ENCODE data around the gene NOBOX.
"Not testable (repeated sequence)": the region's sequence is repeated elsewhere in the genome, so short reads cannot be mapped to it uniquely, and the experiment has no call there.

The NOBOX gene

GRCh38 chr7:144391014-144391413 lies 12.5 kb downstream of the NOBOX start:
- DNase-seq, result no peak

DNA sequence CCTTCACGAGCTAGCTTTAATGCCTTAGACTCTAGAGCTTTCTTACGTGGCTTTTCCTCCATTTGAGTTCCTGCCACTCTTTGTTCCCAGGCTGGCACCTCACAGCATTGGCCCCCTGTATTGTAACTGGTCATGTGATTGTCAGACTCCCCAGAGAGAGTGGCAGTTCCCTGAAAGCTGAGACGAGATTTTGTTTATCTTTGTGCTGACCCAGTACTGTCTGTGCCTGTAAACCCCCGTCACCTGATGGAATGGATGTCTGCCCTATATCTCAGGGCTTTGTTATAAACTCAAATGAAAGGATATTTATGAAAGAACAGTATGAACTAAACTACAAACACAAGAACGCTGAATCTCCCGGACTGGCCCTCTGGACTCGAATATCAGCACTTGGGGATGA lies 13.0 kb downstream of the NOBOX start:
- no peak for DNase-seq

DNA sequence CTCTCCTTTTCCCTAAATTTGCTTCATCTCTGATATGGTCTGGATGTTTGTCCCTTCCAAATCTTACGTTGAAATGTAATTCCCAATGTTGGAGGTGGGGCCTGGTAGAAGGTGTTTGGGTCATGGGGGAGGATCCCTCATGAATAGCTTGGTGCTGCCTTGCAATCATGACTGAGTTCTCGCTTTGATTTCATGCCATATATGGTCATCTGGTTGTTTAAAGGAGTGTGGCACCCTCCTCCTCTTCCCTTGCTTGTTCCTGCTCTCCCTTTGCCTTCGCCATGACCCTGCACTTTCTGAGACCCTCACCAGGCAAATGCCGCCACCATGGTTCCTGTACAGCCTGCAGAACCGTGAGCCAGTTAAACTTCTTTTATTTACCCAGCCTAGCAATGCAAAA lies 14.5 kb downstream of the NOBOX start:
- DNase-seq, result no peak

- DNase-seq, result no peak
Observed at GRCh38 chr7:144386741-144387140, 16.8 kb downstream of the NOBOX start.

GRCh38 chr7:144384555-144385245 lies 18.8 kb downstream of the NOBOX start:
- no peak for DNase-seq

DNA sequence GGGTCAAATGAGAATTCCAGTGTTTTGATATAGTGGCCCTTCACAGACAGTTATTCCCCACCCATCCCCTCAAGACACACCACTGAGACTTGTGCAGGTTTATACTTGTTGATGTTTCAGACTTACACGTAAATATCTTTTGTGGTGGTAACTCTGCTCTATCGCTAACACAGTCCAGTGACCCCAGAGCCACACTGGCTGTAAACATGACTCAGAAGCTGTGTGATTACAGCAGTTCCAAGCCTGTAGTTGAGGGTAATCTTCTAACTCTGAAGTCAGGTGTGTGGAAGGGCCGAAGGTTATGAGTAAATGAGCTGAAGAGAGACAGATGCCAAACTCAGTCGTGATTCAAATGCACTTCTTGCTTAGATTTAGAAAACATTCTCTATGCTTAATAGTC lies 19.4 kb downstream of the NOBOX start:
- DNase-seq, result no peak

GRCh38 chr7:144379776-144380384 lies 23.6 kb downstream of the NOBOX start:
- no peak for DNase-seq

DNA sequence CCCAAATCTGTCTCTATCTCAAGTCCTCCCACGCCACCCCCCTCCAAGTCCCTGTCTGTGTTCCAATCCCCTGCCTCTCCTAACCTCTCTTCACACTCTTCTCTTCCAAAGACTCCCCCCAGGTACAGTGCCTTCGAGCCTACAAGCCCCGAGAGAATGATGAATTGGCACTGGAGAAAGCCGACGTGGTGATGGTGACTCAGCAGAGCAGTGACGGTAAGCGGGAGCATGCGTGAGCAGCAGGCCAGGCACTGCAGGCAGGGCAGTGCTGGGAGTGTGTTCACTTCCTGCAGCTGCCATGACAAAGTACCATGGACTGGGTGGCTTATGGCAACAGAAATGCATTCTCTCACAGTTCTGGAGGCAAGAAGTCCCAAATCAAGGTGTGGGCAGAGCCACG lies 24.8 kb downstream of the NOBOX start:
- DNase-seq, result no peak

DNA sequence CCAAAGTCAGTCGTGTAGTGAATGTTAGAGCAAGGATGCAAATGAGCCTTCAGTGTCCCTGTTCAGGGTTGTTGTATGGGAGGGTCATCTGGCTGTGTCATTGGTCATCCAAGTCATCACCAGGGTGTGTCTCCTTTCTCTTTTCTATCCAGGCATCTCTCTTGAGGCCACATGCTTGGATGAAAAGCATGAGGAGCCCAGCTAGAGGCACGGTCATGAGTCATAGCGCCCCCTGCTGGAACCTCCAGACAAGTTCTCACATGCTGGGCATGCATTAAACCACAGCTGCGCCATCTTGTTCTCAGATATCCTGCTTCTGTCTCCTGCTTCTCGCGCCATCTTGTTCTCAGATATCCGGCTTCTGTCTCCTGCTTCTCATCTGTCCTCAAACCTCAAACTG lies 34.3 kb downstream of the NOBOX start:
- DNase-seq, result not testable (repeated sequence)

- DNase-seq, result not testable (repeated sequence)
Observed at GRCh38 chr7:144367250-144367649, 36.2 kb downstream of the NOBOX start.

GRCh38 chr7:144365523-144365922 lies 38.0 kb downstream of the NOBOX start:
- DNase-seq, result not testable (repeated sequence)

DNA sequence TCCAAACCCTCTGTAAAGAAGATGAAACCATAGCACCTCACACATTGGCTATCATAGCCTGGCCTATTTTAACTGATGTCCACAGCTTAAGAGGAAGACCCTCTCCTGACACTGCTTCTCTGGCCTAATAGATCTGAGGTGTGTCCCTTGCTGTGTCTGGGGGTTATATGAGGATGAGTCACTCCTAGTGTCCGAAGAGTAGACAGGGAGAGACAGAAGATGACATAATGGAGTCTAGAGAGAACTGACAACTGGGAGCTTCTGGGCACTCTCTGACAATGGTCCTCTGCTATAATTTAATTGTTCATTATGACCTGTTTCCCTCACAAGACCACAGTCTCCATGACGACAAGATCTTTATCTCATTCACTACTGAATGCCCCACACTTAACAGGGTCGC lies 41.4 kb downstream of the NOBOX start:
- not testable (repeated sequence) for DNase-seq

DNA sequence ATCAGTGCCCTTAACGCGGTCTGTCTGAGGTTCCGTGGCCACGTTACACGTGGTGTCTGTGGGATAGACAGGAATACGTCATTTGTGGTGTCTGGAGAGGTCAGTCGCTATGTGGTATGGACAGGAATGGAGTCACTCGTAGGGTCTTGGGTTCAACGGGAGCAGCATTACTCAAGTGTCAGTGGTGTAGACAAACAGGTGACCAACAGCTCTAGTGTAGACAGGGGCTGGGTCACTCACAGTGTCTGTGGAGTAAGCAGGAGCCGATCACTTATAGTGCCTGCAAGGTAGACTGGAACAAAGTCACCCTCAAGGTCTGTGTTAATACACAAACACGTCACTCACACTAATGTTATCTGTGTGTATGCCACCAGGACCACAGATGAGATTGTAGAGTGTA lies 46.6 kb downstream of the NOBOX start:
- not testable (repeated sequence) for DNase-seq

GRCh38 chr7:144356185-144356584 lies 47.3 kb downstream of the NOBOX start:
- not testable (repeated sequence) for DNase-seq

GRCh38 chr7:144355176-144355822 lies 48.2 kb downstream of the NOBOX start, which contains the start of gene ARHGEF5:
Gene ARHGEF5, plus strand, starts transcription at chr7:144355402. Its CDS starts 7,268 bp downstream, at chr7:144362670.
- DNase-seq, result not testable (repeated sequence)

- DNase-seq, result not testable (repeated sequence)
Observed at GRCh38 chr7:144351667-144352066, 51.8 kb downstream of the NOBOX start.

DNA sequence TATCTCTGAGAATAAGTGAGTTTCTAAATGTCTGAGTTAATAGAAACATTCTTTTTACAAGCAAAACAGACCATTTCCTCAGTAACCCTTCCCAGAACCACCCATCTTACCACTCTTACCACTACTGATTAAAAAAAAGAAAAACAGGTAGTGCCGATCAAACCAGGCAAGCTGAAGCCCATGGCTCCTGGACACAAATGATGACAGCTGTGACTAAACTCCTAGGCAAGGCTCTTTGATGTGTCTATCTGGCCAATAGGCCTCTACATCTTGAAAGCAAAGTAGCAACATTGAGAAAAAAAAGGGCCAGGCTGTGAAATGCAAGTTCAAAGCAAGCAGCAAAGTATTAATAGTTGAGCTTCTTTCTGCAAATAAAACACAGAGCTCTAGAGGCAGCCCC lies 54.9 kb downstream of the NOBOX start:
- DNase-seq, result not testable (repeated sequence)

All from NCI-H1436 (cell line).